ENCODE data around the gene ATP10B.
"Not testable (repeated sequence)": the region's sequence is repeated elsewhere in the genome, so short reads cannot be mapped to it uniquely, and the experiment has no call there.

Gene ATP10B

DNA sequence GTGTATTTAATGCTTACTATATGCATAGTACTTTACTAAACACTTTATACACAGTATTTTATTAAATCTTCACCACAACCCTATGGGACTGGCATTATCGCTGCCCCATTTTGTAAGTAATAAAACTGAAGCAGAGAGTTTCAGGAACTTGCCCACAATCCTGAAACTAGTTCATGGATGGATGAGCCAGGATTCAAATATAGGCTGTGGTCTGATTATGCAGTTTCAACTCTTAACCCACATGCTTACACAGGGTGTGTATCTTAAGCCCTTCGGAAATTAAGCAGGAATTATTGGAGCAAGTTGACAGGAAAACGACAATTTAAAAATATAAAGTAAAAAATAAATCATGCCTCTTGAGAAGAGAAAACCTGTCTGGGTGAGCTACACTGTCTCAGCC lies 109.0 kb downstream of the ATP10B start:
- DNase-seq (ENCODE audit: low read depth), result no peak
- TF ChIP-seq, protein P1, sequence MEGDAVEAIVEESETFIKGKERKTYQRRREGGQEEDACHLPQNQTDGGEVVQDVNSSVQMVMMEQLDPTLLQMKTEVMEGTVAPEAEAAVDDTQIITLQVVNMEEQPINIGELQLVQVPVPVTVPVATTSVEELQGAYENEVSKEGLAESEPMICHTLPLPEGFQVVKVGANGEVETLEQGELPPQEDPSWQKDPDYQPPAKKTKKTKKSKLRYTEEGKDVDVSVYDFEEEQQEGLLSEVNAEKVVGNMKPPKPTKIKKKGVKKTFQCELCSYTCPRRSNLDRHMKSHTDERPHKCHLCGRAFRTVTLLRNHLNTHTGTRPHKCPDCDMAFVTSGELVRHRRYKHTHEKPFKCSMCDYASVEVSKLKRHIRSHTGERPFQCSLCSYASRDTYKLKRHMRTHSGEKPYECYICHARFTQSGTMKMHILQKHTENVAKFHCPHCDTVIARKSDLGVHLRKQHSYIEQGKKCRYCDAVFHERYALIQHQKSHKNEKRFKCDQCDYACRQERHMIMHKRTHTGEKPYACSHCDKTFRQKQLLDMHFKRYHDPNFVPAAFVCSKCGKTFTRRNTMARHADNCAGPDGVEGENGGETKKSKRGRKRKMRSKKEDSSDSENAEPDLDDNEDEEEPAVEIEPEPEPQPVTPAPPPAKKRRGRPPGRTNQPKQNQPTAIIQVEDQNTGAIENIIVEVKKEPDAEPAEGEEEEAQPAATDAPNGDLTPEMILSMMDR (conservative IDR thresholded peaks at IDR 0.05; ENCODE audit: low read length), result no peak

DNA sequence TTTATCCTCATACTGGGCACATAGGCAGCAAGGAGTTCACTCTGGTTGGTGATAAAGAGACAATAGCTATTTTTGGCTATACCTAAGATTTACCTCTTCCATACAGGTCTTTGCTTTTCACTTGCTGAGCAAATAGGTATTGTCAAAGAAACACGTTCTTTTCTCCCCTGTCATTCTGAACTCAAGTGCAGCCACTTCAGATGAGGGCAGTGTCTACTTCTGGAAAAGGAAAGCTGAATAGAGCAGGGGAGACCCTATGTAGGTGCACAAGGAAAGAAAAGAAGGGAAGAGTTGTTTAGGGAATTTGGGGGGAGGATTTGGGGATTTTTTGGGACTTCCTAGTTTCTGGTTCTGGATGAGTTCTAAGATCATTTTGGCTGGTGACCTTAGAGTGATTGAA lies 109.6 kb downstream of the ATP10B start:
- TF ChIP-seq, protein P1 (conservative IDR thresholded peaks at IDR 0.05; ENCODE audit: low read length), result no peak
- no peak for DNase-seq (ENCODE audit: low read depth)
- H3K4me3 ChIP-seq (ENCODE audit: low read length), result no peak overlapping the region

More for the DNA sequence above, 109.0 kb downstream of the ATP10B start:
- H3K4me3 ChIP-seq (ENCODE audit: low read length), result no peak overlapping the region

DNA sequence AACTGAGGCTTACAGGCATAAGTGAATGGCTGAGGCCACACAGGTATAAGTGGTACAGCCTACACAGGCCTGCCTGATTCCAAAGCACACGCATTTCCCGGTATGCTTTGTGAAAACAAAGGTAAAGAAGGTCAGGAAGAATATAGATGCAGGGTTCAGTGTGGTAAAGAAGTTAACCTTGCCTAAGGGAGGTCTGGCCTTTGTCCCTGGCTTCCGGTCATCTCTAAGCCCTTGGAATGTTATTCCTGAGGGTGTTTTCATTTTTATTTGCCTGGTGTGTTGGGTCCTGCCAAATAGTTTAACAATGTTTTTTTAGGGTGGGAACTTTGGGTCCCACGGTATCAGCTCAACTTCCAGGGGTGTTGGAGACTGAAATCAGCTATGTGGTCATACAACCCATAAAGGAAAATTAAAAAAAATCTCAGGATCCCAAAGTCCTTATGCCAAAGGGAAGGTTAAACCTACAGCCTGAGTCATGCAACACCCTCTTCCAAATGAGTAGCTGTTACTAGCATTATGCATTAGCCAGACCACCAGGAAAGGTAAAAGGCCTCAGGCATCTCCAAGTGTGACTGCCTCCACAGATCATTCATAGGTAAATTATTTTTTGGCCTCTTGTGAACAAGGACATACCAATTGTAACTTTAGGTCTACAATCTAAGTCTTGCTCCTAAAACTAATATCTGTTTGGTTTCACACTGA lies 124.6 kb downstream of the ATP10B start:
- TF ChIP-seq, protein P1 (conservative IDR thresholded peaks at IDR 0.05; ENCODE audit: low read length), result no peak
- H3K4me3 ChIP-seq (ENCODE audit: low read length), result no peak overlapping the region
- DNase-seq (ENCODE audit: low read depth), result no peak

DNA sequence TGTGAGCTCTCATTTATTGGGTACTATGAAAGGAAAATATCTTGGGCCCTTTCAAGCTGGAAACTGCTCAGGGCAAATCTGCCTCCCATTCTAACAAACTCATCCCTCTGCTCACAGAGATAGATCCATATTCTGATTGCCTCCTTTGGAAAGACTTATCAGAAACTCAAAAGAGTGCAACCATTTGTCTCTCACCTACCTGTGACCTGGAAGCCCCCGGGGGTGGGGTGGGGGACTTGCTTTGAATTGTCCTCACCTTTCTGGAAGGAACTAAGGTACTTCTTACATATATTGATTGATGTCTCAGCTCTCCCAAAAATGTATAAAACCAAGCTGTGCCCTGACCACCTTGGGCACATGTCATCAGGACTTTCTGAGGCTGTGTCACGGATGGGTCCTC lies 125.3 kb downstream of the ATP10B start:
- no peak overlapping the region for H3K4me3 ChIP-seq (ENCODE audit: low read length)
- DNase-seq (ENCODE audit: low read depth), result no peak
- TF ChIP-seq, protein P1 (conservative IDR thresholded peaks at IDR 0.05; ENCODE audit: low read length), result no peak

DNA sequence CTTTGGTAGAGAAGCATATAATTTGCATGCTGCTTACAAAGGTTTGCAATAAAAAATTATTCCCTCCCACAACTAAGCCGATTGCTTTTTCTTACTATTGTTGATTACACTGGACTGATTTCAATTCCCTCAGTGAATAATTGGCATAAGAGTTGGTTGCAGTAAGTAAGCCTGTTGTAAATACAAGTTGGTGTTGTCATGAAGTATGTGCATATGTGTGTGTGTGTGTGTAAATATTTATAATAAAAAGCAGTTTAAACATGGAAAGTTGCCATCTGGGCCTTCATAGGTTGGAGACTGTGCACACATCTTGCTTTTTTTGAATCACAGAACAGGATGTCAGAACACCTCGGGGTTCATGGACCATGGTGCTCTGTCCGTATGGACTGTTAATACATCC lies 131.2 kb downstream of the ATP10B start:
- TF ChIP-seq, protein P1 (conservative IDR thresholded peaks at IDR 0.05; ENCODE audit: low read length), result no peak
- no peak for DNase-seq (ENCODE audit: low read depth)
- no peak overlapping the region for H3K4me3 ChIP-seq (ENCODE audit: low read length)

DNA sequence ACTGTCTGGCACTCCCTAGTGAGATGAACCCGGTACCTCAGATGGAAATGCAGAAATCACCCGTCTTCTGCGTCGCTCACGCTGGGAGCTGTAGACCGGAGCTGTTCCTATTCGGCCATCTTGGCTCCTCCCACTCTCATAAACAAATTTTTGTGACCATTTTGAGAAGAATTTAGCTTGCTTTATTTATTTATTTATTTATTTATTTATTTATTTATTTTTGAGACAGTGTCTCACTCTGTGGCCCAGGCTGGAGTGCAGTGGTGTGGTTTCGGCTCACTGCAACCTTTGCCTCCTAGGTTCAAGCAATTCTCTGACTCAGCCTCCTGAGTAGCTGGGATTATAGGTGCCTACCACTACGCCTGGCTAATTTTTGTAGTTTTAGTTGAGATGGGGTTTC lies 136.5 kb downstream of the ATP10B start:
- H3K4me3 ChIP-seq (ENCODE audit: low read length); DNase-seq (ENCODE audit: low read depth): not testable (repeated sequence)

DNA sequence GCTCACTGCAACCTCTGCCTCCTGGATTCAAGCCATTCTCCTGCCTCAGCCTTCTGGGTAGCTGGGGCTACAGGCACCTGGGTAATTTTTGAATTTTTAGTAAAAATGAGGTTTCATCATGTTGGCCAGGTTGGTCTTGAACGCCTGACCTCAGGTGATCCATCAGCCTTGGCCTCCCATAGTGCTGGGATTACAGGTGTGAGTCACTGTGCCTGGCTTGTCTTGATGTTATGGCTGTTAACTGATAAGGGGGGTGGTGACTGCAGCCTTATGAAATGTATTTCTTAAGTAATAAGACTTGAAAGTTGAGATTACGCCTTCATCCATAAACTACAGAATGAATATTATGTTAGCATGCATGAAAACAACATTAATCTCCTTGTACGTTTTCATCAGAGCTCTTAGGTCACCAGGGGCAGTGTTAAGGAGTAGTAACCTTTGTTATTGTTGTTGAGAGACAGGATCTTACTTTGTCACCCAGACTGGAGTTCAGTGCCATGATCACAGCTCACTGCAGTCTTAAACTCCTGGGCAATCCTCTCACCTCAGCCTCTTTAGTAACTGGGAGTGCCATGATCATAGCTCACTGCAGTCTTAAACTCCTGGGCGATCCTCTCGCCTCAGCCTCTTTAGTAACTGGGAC lies 148.3 kb downstream of the ATP10B start:
- TF ChIP-seq, protein P1 (conservative IDR thresholded peaks at IDR 0.05; ENCODE audit: low read length), result no peak
- H3K4me3 ChIP-seq (ENCODE audit: low read length), result no peak overlapping the region
- DNase-seq (ENCODE audit: low read depth), result no peak

Data from AG10803 (cell line).